KG1 (cell line): ENCODE results near the gene MBNL2.

Experiments
- DNase-seq: peaks from one replicate; lab custom pipeline; 2025; lab: John Stamatoyannopoulos, UW

MBNL2 gene

GRCh38 chr13:97234742-97235141, 12.6 kb downstream of the MBNL2 start:
- DNase-seq, result no peak

GRCh38 chr13:97235549-97236231, 13.6 kb downstream of the MBNL2 start:
- DNase-seq, result no peak

- DNase-seq, result no peak
Measured at GRCh38 chr13:97237388-97237787, 15.3 kb downstream of the MBNL2 start.

GRCh38 chr13:97238432-97238831, 16.3 kb downstream of the MBNL2 start:
- no peak for DNase-seq

GRCh38 chr13:97238883-97239282, 16.8 kb downstream of the MBNL2 start:
- no peak for DNase-seq

GRCh38 chr13:97239306-97239705, 17.2 kb downstream of the MBNL2 start:
- DNase-seq, result no peak

- DNase-seq, result no peak
Measured at GRCh38 chr13:97239943-97240787, 18.0 kb downstream of the MBNL2 start.

- DNase-seq, result no peak
Measured at GRCh38 chr13:97240788-97241734, 18.9 kb downstream of the MBNL2 start.

- no peak for DNase-seq
Measured at GRCh38 chr13:97241761-97242160, 19.6 kb downstream of the MBNL2 start.

- DNase-seq, result no peak
Measured at GRCh38 chr13:97242755-97243497, 20.8 kb downstream of the MBNL2 start.

- DNase-seq, result no peak
Measured at GRCh38 chr13:97243915-97244781, 22.0 kb downstream of the MBNL2 start.

- no peak for DNase-seq
Measured at GRCh38 chr13:97245011-97245410, 22.9 kb downstream of the MBNL2 start.

GRCh38 chr13:97246596-97247158, 24.5 kb downstream of the MBNL2 start:
- DNase-seq, result no peak

- no peak for DNase-seq
Measured at GRCh38 chr13:97248243-97248642, 26.1 kb downstream of the MBNL2 start.

GRCh38 chr13:97249093-97249795, 27.1 kb downstream of the MBNL2 start:
- no peak for DNase-seq

GRCh38 chr13:97249796-97250495, 27.8 kb downstream of the MBNL2 start:
- DNase-seq, result no peak

- no peak for DNase-seq
Measured at GRCh38 chr13:97250560-97250959, 28.4 kb downstream of the MBNL2 start.

GRCh38 chr13:97252735-97253134, 30.6 kb downstream of the MBNL2 start:
- DNase-seq, result no peak
